H1 (cell line): Measurements from ENCODE around the gene EXD1. TPM values are rescaled to one million over a fixed set of nuclear protein-coding genes. Genes with fewer than 3 reads are reported as not detected.
"Not testable (repeated sequence)": the region's sequence is repeated elsewhere in the genome, so short reads cannot be mapped to it uniquely, and the experiment has no call there.

Source experiments
- CTCF ChIA-PET: fragments of 300-600 bp; sonication (Branson Sonifier 250); formaldehyde crosslinking; loops from one replicate; lab custom pipeline; 2021; ENCODE audit not compliant: partially characterized antibody; lab: Charles Lee
- POLR2A ChIA-PET: fragments of 300-600 bp; sonication (Branson Sonifier 250); formaldehyde crosslinking; loops from one replicate; lab custom pipeline; 2021; ENCODE audit warnings: inconsistent platforms; ENCODE audit not compliant: partially characterized antibody; lab: Charles Lee
- DNase-seq, 2 experiments: peaks; one replicate each; pipeline versions ENCODE4 v3.0.0 to v3.0.0-alpha.2; 2010 to 2022; ENCODE audit warnings: low spot score in 2 of 2, low read depth in 1 of 2, mixed read lengths in 1 of 2
- FAIRE-seq: peaks from 2 replicates; lab custom pipeline; 2011; peaks lifted over from hg19 to GRCh38; lab: Jason Lieb, UNC
- H2AFZ ChIP-seq: 2 replicates; pipeline ENCODE4 v1.8.1; 2012; ENCODE audit warnings: low read length, inconsistent platforms
- H2AK5ac ChIP-seq: 2 replicates; pipeline ENCODE4 v1.6.1; 2013; ENCODE audit warnings: low read depth, low read length
- H2BK120ac ChIP-seq: replicated peaks from 2 replicates; pipeline ENCODE3; 2013; ENCODE audit warnings: low read depth, low read length, inconsistent platforms
- H2BK12ac ChIP-seq: 2 replicates; pipeline ENCODE4 v1.6.1; 2013; ENCODE audit warnings: low read depth, low read length
- H2BK15ac ChIP-seq: 2 replicates; pipeline ENCODE4 v1.6.1; 2013; ENCODE audit warnings: low read length
- H2BK20ac ChIP-seq: 2 replicates; pipeline ENCODE4 v1.6.1; 2013; ENCODE audit warnings: low read length
- H2BK5ac ChIP-seq: 2 replicates; pipeline ENCODE4 v1.6.1; 2013; ENCODE audit warnings: low read depth, low read length
- H3K14ac ChIP-seq: 2 replicates; pipeline ENCODE4 v1.6.1; 2013; ENCODE audit warnings: inconsistent platforms; ENCODE audit not compliant: insufficient read length
- H3K18ac ChIP-seq: 2 replicates; pipeline ENCODE4 v1.6.1; 2013; ENCODE audit warnings: low read length; ENCODE audit errors: extremely low read depth
- H3K23ac ChIP-seq: 2 replicates; pipeline ENCODE4 v1.6.1; 2013; ENCODE audit warnings: inconsistent platforms; ENCODE audit not compliant: insufficient read length
- H3K23me2 ChIP-seq: 2 replicates; pipeline ENCODE4 v1.6.1; 2013; ENCODE audit warnings: low read depth, low read length
- H3K27ac ChIP-seq: 2 replicates; pipeline ENCODE4 v1.6.1; 2011; ENCODE audit warnings: low read depth, low read length, inconsistent platforms
- H3K27me3 ChIP-seq, 4 experiments: replicated peaks in 1 of 4; 1 replicate in 1 of 4; 2 replicates in 3 of 4; pipeline versions ENCODE4 v1.6.1 to v1.8.1; 2011 to 2013; ENCODE audit warnings: low read length in 3 of 4, mild to moderate bottlenecking in 3 of 4, inconsistent platforms in 2 of 4, mixed read lengths in 2 of 4, moderate library complexity in 1 of 4; ENCODE audit not compliant: control insufficient read depth in 3 of 4, insufficient read depth in 3 of 4; ENCODE audit errors: extremely low read depth in 1 of 4
- H3K36me3 ChIP-seq, 4 experiments: 2 replicates each; pipeline versions ENCODE4 v1.6.1 to v1.8.1; 2011 to 2013; ENCODE audit warnings: mild to moderate bottlenecking in 4 of 4, low read length in 3 of 4, moderate library complexity in 2 of 4, control low read depth in 1 of 4, inconsistent platforms in 1 of 4; ENCODE audit not compliant: insufficient read depth in 4 of 4, control insufficient read depth in 2 of 4
- H3K4ac ChIP-seq: replicated peaks from 2 replicates; pipeline ENCODE3; 2013; ENCODE audit warnings: low read length, low read depth, mixed read lengths, inconsistent platforms; ENCODE audit not compliant: insufficient read length
- H3K4me1 ChIP-seq, 4 experiments: replicated peaks in 1 of 4; 1 replicate in 1 of 4; 2 replicates in 3 of 4; pipeline versions ENCODE4 v1.6.1 to v1.8.1; 2011 to 2013; ENCODE audit warnings: low read length in 3 of 4, inconsistent platforms in 2 of 4, mixed read lengths in 1 of 4; ENCODE audit not compliant: insufficient read depth in 4 of 4, control insufficient read depth in 3 of 4
- H3K4me2 ChIP-seq, 2 experiments: 2 replicates each; pipeline versions ENCODE4 v1.6.1 to v1.8.1; 2011 to 2013; ENCODE audit warnings: low read depth in 2 of 2, low read length in 2 of 2, control low read depth in 1 of 2, inconsistent platforms in 1 of 2, mild to moderate bottlenecking in 1 of 2; ENCODE audit not compliant: insufficient read depth in 1 of 2
- H3K4me3 ChIP-seq, 4 experiments: fragments of 200-600, 300-600 bp in 1 of 4; sonication (generic), shearing (Covaris generic), sonication (Bioruptor Twin) in 1 of 4; 2 replicates each; pipeline versions ENCODE4 v1.5.1 to v1.8.1; 2011 to 2016; ENCODE audit warnings: low read length in 4 of 4, low read depth in 3 of 4, control low read depth in 2 of 4, inconsistent platforms in 2 of 4, mild to moderate bottlenecking in 2 of 4, mixed read lengths in 1 of 4, moderate library complexity in 1 of 4; ENCODE audit not compliant: insufficient read depth in 2 of 4; ENCODE audit errors: extremely low read depth in 1 of 4
- H3K56ac ChIP-seq: replicated peaks from 2 replicates; pipeline ENCODE3; 2013; ENCODE audit warnings: low read depth, mild to moderate bottlenecking, mixed read lengths, low read length, inconsistent platforms; ENCODE audit not compliant: insufficient read length
- H3K79me1 ChIP-seq: 2 replicates; pipeline ENCODE4 v1.6.1; 2013; ENCODE audit warnings: low read depth, low read length, control low read depth
- H3K79me2 ChIP-seq, 2 experiments: 2 replicates each; pipeline versions ENCODE4 v1.6.1 to v1.8.1; 2012 to 2013; ENCODE audit warnings: low read length in 2 of 2, mild to moderate bottlenecking in 2 of 2, inconsistent platforms in 1 of 2; ENCODE audit not compliant: insufficient read depth in 2 of 2, control insufficient read depth in 1 of 2
- H3K9ac ChIP-seq, 4 experiments: replicated peaks in 1 of 4; 1 replicate in 1 of 4; 2 replicates in 3 of 4; pipeline versions ENCODE4 v1.6.1 to v1.8.1; 2011 to 2013; ENCODE audit warnings: low read depth in 3 of 4, low read length in 3 of 4, control low read depth in 2 of 4, mild to moderate bottlenecking in 2 of 4, moderate library complexity in 2 of 4, inconsistent platforms in 1 of 4; ENCODE audit errors: extremely low read depth in 1 of 4
- H3K9me3 ChIP-seq, 2 experiments: 2 replicates each; pipeline versions ENCODE4 v1.6.1 to v1.8.1; 2012 to 2013; ENCODE audit warnings: mild to moderate bottlenecking in 2 of 2, moderate library complexity in 2 of 2, control low read depth in 1 of 2, inconsistent platforms in 1 of 2, low read depth in 1 of 2, low read length in 1 of 2, mixed read lengths in 1 of 2; ENCODE audit not compliant: insufficient read depth in 2 of 2
- H4K20me1 ChIP-seq, 2 experiments: replicated peaks in 1 of 2; 2 replicates each; pipeline versions ENCODE3 to v1.8.1; 2011 to 2013; ENCODE audit warnings: inconsistent platforms in 2 of 2, low read length in 2 of 2, mild to moderate bottlenecking in 1 of 2; ENCODE audit not compliant: insufficient read depth in 2 of 2, control insufficient read depth in 1 of 2
- H4K5ac ChIP-seq: 2 replicates; pipeline ENCODE4 v1.6.1; 2013; ENCODE audit warnings: low read length, low read depth, mixed read lengths, inconsistent platforms; ENCODE audit not compliant: insufficient read length
- H4K8ac ChIP-seq: 2 replicates; pipeline ENCODE4 v1.8.0; 2013; ENCODE audit warnings: mild to moderate bottlenecking, moderate library complexity, low read length, inconsistent platforms; ENCODE audit not compliant: insufficient read depth; ENCODE audit errors: extremely low read depth
- H4K91ac ChIP-seq: replicated peaks from 2 replicates; pipeline ENCODE3; 2013; ENCODE audit warnings: low read length, mixed read lengths, inconsistent platforms; ENCODE audit not compliant: insufficient read length
- CTBP2 ChIP-seq: IDR thresholded peaks from 2 replicates; pipeline ENCODE4 v1.7.0; 2011; ENCODE audit warnings: borderline replicate concordance, mild to moderate bottlenecking, moderate library complexity, mixed read lengths, low read length; ENCODE audit not compliant: insufficient read depth, insufficient read length
- POLR2AphosphoS5 ChIP-seq: IDR thresholded peaks from 2 replicates; pipeline ENCODE4 v1.6.1; 2011; ENCODE audit warnings: low read depth, low read length
- RFX5 ChIP-seq: IDR thresholded peaks from 2 replicates; pipeline ENCODE4 v1.6.1; 2011; ENCODE audit warnings: low read depth, low read length, improper control_type of control experiment, borderline replicate concordance
- WGBS, 2 experiments: shearing (Covaris generic) in 1 of 2; methylation state at CpG; one replicate each; pipeline versions ENCODE4 v1.1.6 to v1.1.7; 2013 to 2015; ENCODE audit warnings: low lambda C conversion rate in 2 of 2, mixed read lengths in 2 of 2, inconsistent platforms in 1 of 2, low coverage in 1 of 2, missing lambda C conversion rate in 1 of 2; ENCODE audit not compliant: insufficient replicate concordance in 2 of 2, insufficient coverage in 1 of 2, insufficient read length in 1 of 2; ENCODE audit errors: extremely low coverage in 1 of 2, missing lambda C conversion rate in 1 of 2; 5-methylcytosine and 5-hydroxymethylcytosine counted together
- polyA plus RNA-seq, 7 experiments: library from polyadenylated mRNA; depleted of rRNA in 3 of 7; stranded (reverse) in 5 of 7; unstranded in 2 of 7; fragments of >200 nt in 5 of 7; fragments of 200-250 nt in 2 of 7; gene quantifications; 1 replicate in 5 of 7; 2 replicates in 1 of 7; 4 replicates in 1 of 7; pipeline versions ENCODE4 v1.2.1 to v1.2.3, GENCODE V29; 2011 to 2013; ENCODE audit warnings: missing spikeins in 2 of 7, mixed read lengths in 2 of 7
- total RNA-seq: library from RNA; stranded (reverse); fragmentation: NEBNext Ultra II Directional; extraction: Animal tissue kit (Norgen Biotek cat#: 25700); gene quantifications from 2 replicates; pipeline ENCODE4 v1.2.1, GENCODE V29; 2021

Gene EXD1
- total and polyA plus RNA-seq, 2 of the 8 experiments (the other 6 are each of a cell fraction or from before 2014, with no cell fraction given), result 0.06 to 0.54 TPM

GRCh38 chr15:41262571-41262970 is 32.0 kb upstream of the EXD1 start (continued):
- TF ChIP-seq POLR2AphosphoS5 (no peak), CTBP2 (no peak), RFX5 (no peak)
- TF ChIP-seq, all 59 proteins: peak for 0

- H4K8ac ChIP-seq, H3K4ac ChIP-seq, H3K23ac ChIP-seq, H3K4me3 ChIP-seq, H2AK5ac ChIP-seq, POLR2A ChIA-PET, H3K79me1 ChIP-seq, H3K9me3 ChIP-seq, FAIRE-seq, H3K9ac ChIP-seq, H3K79me2 ChIP-seq, H3K14ac ChIP-seq, H3K4me1 ChIP-seq, H3K4me2 ChIP-seq, H2AFZ ChIP-seq, H2BK15ac ChIP-seq, H3K56ac ChIP-seq, H3K18ac ChIP-seq, H3K23me2 ChIP-seq, H3K27ac ChIP-seq, H3K27me3 ChIP-seq, H2BK120ac ChIP-seq, H4K5ac ChIP-seq, H2BK5ac ChIP-seq, DNase-seq, H4K91ac ChIP-seq, H4K20me1 ChIP-seq, H2BK20ac ChIP-seq, H2BK12ac ChIP-seq: not testable (repeated sequence)
- peaks cover 0 to 15% (median 4%) of the 10 kb centered on the region in 4 experiments; a peak in 3 of 8 replicates for H3K36me3 ChIP-seq
- WGBS, 2 experiments, result 93% methylated on average over 7 of the region's 7 CpGs; no CpG with 5 or more reads in 1 of the 2 experiments
- CTCF ChIA-PET, result interaction anchor here (0.9 kb wide), 1 partner anchor 30 kb away, joined by 3 read pairs; the partner anchor contains the start of gene CHP1
These were observed 30.4 kb upstream of the EXD1 start for GRCh38 chr15:41260924-41261323.
